Aorta (tissue), 5 donors: ENCODE data around the gene ATP10A. TPM values are rescaled to one million over a fixed set of nuclear protein-coding genes. Genes with fewer than 3 reads are reported as not detected.

Experiments
- ATAC-seq: fragments of 200-7000 bp; cut with Tn5 transposase; one replicate; pipeline ENCODE4 v1.9.1; 2022; ENCODE audit warnings: moderate library complexity; ENCODE audit not compliant: low FRiP score
- DNase-seq, 2 donors: peaks; one replicate each; pipeline ENCODE4 v3.0.0-alpha.2; 2020
- H3K27ac ChIP-seq, 2 donors: one replicate each; pipeline ENCODE4 v1.5.1; 2013; ENCODE audit warnings: low read length in 2 of 2, mild to moderate bottlenecking in 2 of 2, moderate library complexity in 2 of 2, control low read depth in 1 of 2, inconsistent platforms in 1 of 2, low read depth in 1 of 2
- H3K27me3 ChIP-seq, 2 donors: one replicate each; pipeline ENCODE4 v1.6.1; 2013; ENCODE audit warnings: control low read depth in 1 of 2, low read length in 1 of 2, mild to moderate bottlenecking in 1 of 2, moderate library complexity in 1 of 2; ENCODE audit not compliant: insufficient read depth in 2 of 2, control insufficient read depth in 1 of 2
- H3K36me3 ChIP-seq, 2 donors: one replicate each; pipeline ENCODE4 v1.6.1; 2013; ENCODE audit warnings: control low read depth in 1 of 2, low read length in 1 of 2, mild to moderate bottlenecking in 1 of 2; ENCODE audit not compliant: insufficient read depth in 2 of 2, control insufficient read depth in 1 of 2
- H3K4me1 ChIP-seq, 2 donors: one replicate each; pipeline ENCODE4 v1.6.1; 2013; ENCODE audit warnings: low read length in 2 of 2, control low read depth in 1 of 2, mild to moderate bottlenecking in 1 of 2, moderate library complexity in 1 of 2; ENCODE audit not compliant: insufficient read depth in 2 of 2, control insufficient read depth in 1 of 2
- H3K4me3 ChIP-seq, 2 donors: one replicate each; pipeline ENCODE4 v1.5.1; 2013; ENCODE audit warnings: low read length in 2 of 2, control low read depth in 1 of 2, mild to moderate bottlenecking in 1 of 2
- H3K9me3 ChIP-seq: one replicate; pipeline ENCODE4 v1.6.1; 2013; ENCODE audit warnings: mild to moderate bottlenecking, low read length; ENCODE audit not compliant: control insufficient read depth
- WGBS, 2 donors: extraction: QIAGEN DNeasy Blood & Tissue Kit; methylation state at CpG; one replicate each; pipeline ENCODE4 v1.1.7; 2013; 5-methylcytosine and 5-hydroxymethylcytosine counted together
- intact Hi-C, 2 donors: fragments of 100-400 bp; cut with DNase I; formaldehyde crosslinking; loops; one replicate each; pipeline versions ENCODE4 v1.14.2 to v1.15.0; 2022
- polyA plus RNA-seq, 2 donors: library from polyadenylated mRNA; stranded (reverse); fragments of 200-250 nt; gene quantifications; one replicate each; pipeline ENCODE4 v1.2.3, GENCODE V29; 2013
- total RNA-seq, 2 donors: library from RNA; stranded (reverse); fragmentation: NEBNext Ultra II Directional; extraction: Animal tissue kit (Norgen Biotek cat#: 25700); gene quantifications; one replicate each; pipeline ENCODE4 v1.2.1, GENCODE V29; 2021
- donor health status: healthy with polysubstance abuse.
- donor health status: Bipolar disorder and iron deficiency.
- donor health status: DM: no; HTN: no; CAD: no.
- donor health status: DM: no; HTN: no; CAD: no.
- donor health status: DM: yes; HTN: yes; CAD: no.

ATP10A gene
- total and polyA plus RNA-seq, 4 donors = 3.6 to 55.0 (median 22.2) TPM

GRCh38 chr15:25737218-25737643 is 125.9 kb downstream of the ATP10A start:
- peaks cover 0 to 17% of the 10 kb centered on the region in 2 donors for H3K4me1 ChIP-seq
- H3K4me3 ChIP-seq = no peak overlapping the region
- no peaks in the 10 kb centered on the region for H3K27me3 ChIP-seq
- H3K27ac ChIP-seq = peak overlapping the region; percentile 86 to 87
- H3K9me3 ChIP-seq = no peaks in the 10 kb centered on the region
- peak; percentile 89 for ATAC-seq
- intact Hi-C loops = loop anchor here (5.0 kb wide), 3 partner anchors 40 to 125 kb away; partner anchors contain the start of gene ATP10A (in 1 of the 2)
- peak in 1 of 2 donors; percentile 86 for DNase-seq
- no peaks in the 10 kb centered on the region for H3K36me3 ChIP-seq
- WGBS, 2 donors = 3 to 5% methylated on average over 4 of the region's 4 CpGs

GRCh38 chr15:25736461-25736860 is 126.7 kb downstream of the ATP10A start:
- peaks cover 0 to 17% of the 10 kb centered on the region in 2 donors for H3K4me1 ChIP-seq

GRCh38 chr15:25735550-25736384 is 127.4 kb downstream of the ATP10A start:
- 90 to 91% methylated on average over 30 of the region's 30 CpGs for WGBS, 2 donors
- intact Hi-C loops = loop anchor here (5.0 kb wide), 3 partner anchors 42 to 127 kb away; partner anchors contain the start of gene ATP10A (in 1 of the 2)

More at GRCh38 chr15:25736461-25736860, 126.7 kb downstream of the ATP10A start:
- H3K27me3 ChIP-seq = no peaks in the 10 kb centered on the region
- H3K4me3 ChIP-seq = no peak overlapping the region
- no peaks in the 10 kb centered on the region for H3K9me3 ChIP-seq
- DNase-seq (no peak), ATAC-seq (no peak)
- peak overlapping the region in 1 of 2 donors; percentile 59 for H3K27ac ChIP-seq
- WGBS, 2 donors = 47 to 51% methylated on average over 3 of the region's 3 CpGs
- intact Hi-C loops = loop anchor here (5.0 kb wide), 3 partner anchors 41 to 126 kb away; partner anchors contain the start of gene ATP10A (in 1 of the 2)
- no peaks in the 10 kb centered on the region for H3K36me3 ChIP-seq

GRCh38 chr15:25734680-25735355 is 128.3 kb downstream of the ATP10A start:
- no peak for ATAC-seq
- intact Hi-C loops = loop anchor here (5.0 kb wide), 4 partner anchors 42 to 197 kb away; partner anchors contain the start of gene ATP10A (in 1 of the 2)
- Histone ChIP-seq H3K9me3 (no peaks in the 10 kb centered on the region), H3K4me1 (peaks cover 0 to 17% of the 10 kb centered on the region in 2 donors), H3K27me3 (no peaks in the 10 kb centered on the region), H3K27ac (peak overlapping the region in 1 of 2 donors; percentile 23), H3K4me3 (no peak overlapping the region), H3K36me3 (no peaks in the 10 kb centered on the region)
- no peak for DNase-seq
- WGBS, 2 donors = 77 to 80% methylated on average over 16 to 17 of the region's 17 CpGs

More at GRCh38 chr15:25735550-25736384, 127.4 kb downstream of the ATP10A start:
- Histone ChIP-seq H3K36me3 (no peaks in the 10 kb centered on the region), H3K4me1 (peaks cover 0 to 17% of the 10 kb centered on the region in 2 donors), H3K9me3 (no peaks in the 10 kb centered on the region), H3K27me3 (no peaks in the 10 kb centered on the region), H3K4me3 (no peak overlapping the region), H3K27ac (peak overlapping the region in 1 of 2 donors; percentile 39)
- ATAC-seq (no peak), DNase-seq (no peak)

- H3K4me3 ChIP-seq = no peak overlapping the region
- H3K9me3 ChIP-seq = no peaks in the 10 kb centered on the region
- peaks cover 0 to 17% of the 10 kb centered on the region in 2 donors for H3K4me1 ChIP-seq
- intact Hi-C loops = loop anchor here in 1 of 2 donors (5.0 kb wide), 1 partner anchor 198 kb away; no protein-coding TSS in a partner anchor
- H3K27me3 ChIP-seq = no peaks in the 10 kb centered on the region
- H3K27ac ChIP-seq = peak overlapping the region in 1 of 2 donors; percentile 23
- H3K36me3 ChIP-seq = no peaks in the 10 kb centered on the region
- 81 to 83% methylated on average over 22 of the region's 22 CpGs for WGBS, 2 donors
- DNase-seq (peak in 1 of 2 donors; percentile 76), ATAC-seq (no peak)
These were observed 129.1 kb downstream of the ATP10A start for GRCh38 chr15:25733856-25734679.

- DNase-seq (no peak), ATAC-seq (no peak)
- intact Hi-C loops = loop anchor here in 1 of 2 donors (5.0 kb wide), 1 partner anchor 199 kb away; no protein-coding TSS in a partner anchor
- Histone ChIP-seq H3K36me3 (no peaks in the 10 kb centered on the region), H3K4me3 (no peak overlapping the region), H3K27me3 (no peaks in the 10 kb centered on the region), H3K9me3 (no peaks in the 10 kb centered on the region), H3K4me1 (peaks cover 0 to 11% of the 10 kb centered on the region in 2 donors), H3K27ac (peak overlapping the region in 1 of 2 donors; percentile 5)
- 83 to 84% methylated on average over 18 of the region's 18 CpGs for WGBS, 2 donors
These were observed 129.9 kb downstream of the ATP10A start for GRCh38 chr15:25733036-25733855.

- Histone ChIP-seq H3K9me3 (no peaks in the 10 kb centered on the region), H3K36me3 (no peaks in the 10 kb centered on the region), H3K27ac (no peak overlapping the region), H3K4me1 (peaks cover 0 to 8% of the 10 kb centered on the region in 2 donors), H3K27me3 (no peaks in the 10 kb centered on the region), H3K4me3 (no peak overlapping the region)
- WGBS, 2 donors = 62 to 72% methylated on average over 5 to 6 of the region's 6 CpGs
- no peak for DNase-seq
- ATAC-seq = no peak
- intact Hi-C loops = loop anchor here in 1 of 2 donors (5.0 kb wide), 1 partner anchor 200 kb away; no protein-coding TSS in a partner anchor
These were observed 130.9 kb downstream of the ATP10A start for GRCh38 chr15:25732191-25732590.
